K562 (cell line): Measurements from ENCODE around the gene HCAR3. TPM values are rescaled to one million over a fixed set of nuclear protein-coding genes. Genes with fewer than 3 reads are reported as not detected.

ENCODE experiments used
- ATAC-seq: fragments of 200-7000 bp; cut with Tn5 transposase; 3 replicates; pipeline ENCODE4 v1.9.1; 2020; ENCODE audit warnings: moderate library complexity
- BruUV-seq: library from RNA; stranded (reverse); fragments of 400-500 nt; replicated peaks from 2 replicates; lab custom pipeline; 2021; lab: Mats Ljungman, UMichigan
- CTCF ChIA-PET: fragments of 300-600 bp; formaldehyde crosslinking; extraction: SDS; loops from one replicate; lab custom pipeline; 2021; ENCODE audit warnings: low intra/inter-chr PET ratio; lab: Yijun Ruan, JAX
- POLR2A ChIA-PET: fragments of 300-600, 350-650 bp; sonication (Branson Sonifier 250); formaldehyde crosslinking; extraction: SDS; loops from one replicate; lab custom pipeline; 2021; ENCODE audit warnings: antibody characterized with exemption, inconsistent platforms; lab: Yijun Ruan, JAX
- DNase-seq, 4 experiments: peaks; one replicate each; pipeline versions ENCODE4 v3.0.0 to v3.0.0-alpha.2; 2011 to 2018; ENCODE audit warnings: low spot score in 3 of 4, mixed read lengths in 3 of 4; ENCODE audit errors: extremely low read depth in 1 of 4
- FAIRE-seq: peaks from 2 replicates; lab custom pipeline; 2011; peaks lifted over from hg19 to GRCh38; lab: Jason Lieb, UNC
- H2AFZ ChIP-seq: 2 replicates; pipeline ENCODE4 v1.6.0; 2011; ENCODE audit warnings: low read depth, low read length, control low read depth, inconsistent platforms
- H3K27ac ChIP-seq: fragments of 200-600 bp; 3 replicates; pipeline ENCODE4 v1.8.0; 2011; ENCODE audit warnings: low read depth, mild to moderate bottlenecking, control low read depth, inconsistent platforms, low read length, moderate library complexity, mixed read lengths; ENCODE audit errors: extremely low read depth
- H3K27me3 ChIP-seq, 2 experiments: fragments of 300-600 bp in 1 of 2; 2 replicates in 1 of 2; 3 replicates in 1 of 2; pipeline versions ENCODE4 v1.6.0 to v1.8.0; 2011; ENCODE audit warnings: inconsistent platforms in 2 of 2, low read length in 2 of 2, mild to moderate bottlenecking in 1 of 2, mixed read lengths in 1 of 2, moderate library complexity in 1 of 2; ENCODE audit not compliant: control insufficient read depth in 2 of 2, insufficient read depth in 2 of 2
- H3K36me3 ChIP-seq: fragments of 300-600 bp; 3 replicates; pipeline ENCODE4 v1.8.0; 2011; ENCODE audit warnings: mild to moderate bottlenecking, low read length, inconsistent platforms; ENCODE audit not compliant: control insufficient read depth, insufficient read depth
- H3K4me1 ChIP-seq, 2 experiments: fragments of 200-600 bp in 1 of 2; replicated peaks in 1 of 2; 2 replicates in 1 of 2; 3 replicates in 1 of 2; pipeline versions ENCODE4 v1.5.1 to v1.8.0; 2011; ENCODE audit warnings: inconsistent platforms in 2 of 2, low read length in 2 of 2, mild to moderate bottlenecking in 1 of 2, mixed read lengths in 1 of 2, moderate library complexity in 1 of 2; ENCODE audit not compliant: control insufficient read depth in 2 of 2, insufficient read depth in 2 of 2
- H3K4me2 ChIP-seq: 2 replicates; pipeline ENCODE4 v1.6.1; 2011; ENCODE audit warnings: low read length, control low read depth, inconsistent platforms, mixed read lengths; ENCODE audit not compliant: insufficient read depth
- H3K4me3 ChIP-seq: fragments of 200-600 bp; sonication (generic), shearing (Covaris generic); 2 replicates; pipeline ENCODE4 v1.5.1; 2016; ENCODE audit warnings: control low read depth, inconsistent platforms
- H3K79me2 ChIP-seq: fragments of 200-600 bp; 3 replicates; pipeline ENCODE4 v1.8.0; 2011; ENCODE audit warnings: low read length, inconsistent platforms; ENCODE audit not compliant: control insufficient read depth, insufficient read depth
- H3K9ac ChIP-seq, 2 experiments: 2 replicates each; pipeline versions ENCODE4 v1.6.0 to v1.6.1; 2011; ENCODE audit warnings: low read depth in 2 of 2, low read length in 2 of 2, control low read depth in 1 of 2, inconsistent platforms in 1 of 2, mild to moderate bottlenecking in 1 of 2, mixed read lengths in 1 of 2; ENCODE audit not compliant: insufficient read depth in 1 of 2
- H3K9me1 ChIP-seq: one replicate; pipeline ENCODE4 v1.6.0; 2011; ENCODE audit warnings: inconsistent platforms, mild to moderate bottlenecking, low read length, moderate library complexity; ENCODE audit not compliant: control insufficient read depth, insufficient read depth
- H3K9me3 ChIP-seq: replicated peaks from 2 replicates; pipeline ENCODE4 v1.5.1; 2011; ENCODE audit warnings: low read depth, low read length, inconsistent platforms; ENCODE audit not compliant: control insufficient read depth, insufficient read depth
- H4K20me1 ChIP-seq: replicated peaks from 2 replicates; pipeline ENCODE4 v1.6.1; 2011; ENCODE audit warnings: low read length, inconsistent platforms, mixed read lengths; ENCODE audit not compliant: control insufficient read depth, insufficient read depth
- ELF1 ChIP-seq: fragments of 200-800 bp; sonication (Bioruptor generic); IDR thresholded peaks from 2 replicates; pipeline ENCODE4 v1.6.1; 2016; ENCODE audit warnings: missing genetic modification characterization, missing compliant biosample characterization
- FOSL1 ChIP-seq: fragments of 200-800 bp; sonication (Bioruptor generic); conservative IDR thresholded peaks from 2 replicates; pipeline ENCODE4 v1.6.1; 2016; ENCODE audit warnings: missing genetic modification characterization, missing compliant biosample characterization
- NCOA2 ChIP-seq, 2 experiments: fragments of 450-650 bp; IDR thresholded peaks; 2 replicates each; pipeline ENCODE4 v1.6.1; 2018; ENCODE audit warnings: mild to moderate bottlenecking in 2 of 2, moderate library complexity in 1 of 2; ENCODE audit not compliant: partially characterized antibody in 2 of 2
- TCF7L2 ChIP-seq: fragments of 150-350 bp; IDR thresholded peaks from 2 replicates; pipeline ENCODE4 v1.6.1; 2016; ENCODE audit warnings: low read depth, mild to moderate bottlenecking, low read length, moderate library complexity
- TSC22D4 ChIP-seq: fragments of 450-650 bp; IDR thresholded peaks from 2 replicates; pipeline ENCODE4 v1.6.1; 2016; ENCODE audit warnings: missing genetic modification characterization, missing biosample characterization, control low read depth
- ZBTB40 ChIP-seq, 2 experiments: fragments of 450-650 bp in 1 of 2; sonication (generic) in 1 of 2; formaldehyde crosslinking in 1 of 2; IDR thresholded peaks; 2 replicates each; pipeline versions ENCODE4 v1.7.1 to v1.9.0; 2016 to 2022; ENCODE audit warnings: inconsistent platforms in 1 of 2, mild to moderate bottlenecking in 1 of 2, missing genetic modification reagents in 1 of 2
- ZNF384 ChIP-seq: IDR thresholded peaks from 2 replicates; pipeline ENCODE4 v1.6.1; 2012; ENCODE audit warnings: low read depth, low read length, improper control_type of control experiment
- ZNF561 ChIP-seq: fragments of 450-650 bp; formaldehyde crosslinking; conservative IDR thresholded peaks from 2 replicates; pipeline ENCODE4 v1.4.0; 2020; ENCODE audit warnings: mild to moderate bottlenecking, moderate library complexity
- WGBS: fragments of 100-300 bp; shearing (Covaris generic); methylation state at CpG from one replicate; pipeline ENCODE4 v1.1.6; 2016; ENCODE audit warnings: low coverage, mixed read lengths; ENCODE audit not compliant: insufficient coverage; ENCODE audit errors: missing lambda C conversion rate; 5-methylcytosine and 5-hydroxymethylcytosine counted together
- in situ Hi-C: fragments of 300-500 bp; cut with MboI; formaldehyde crosslinking; loops from 4 replicates; pipeline ENCODE4 v1.15.0; 2018; ENCODE audit warnings: inconsistent platforms, mixed read lengths
- intact Hi-C: fragments of 100-400 bp; cut with micrococcal nuclease; formaldehyde crosslinking; loops from 2 replicates; pipeline ENCODE4 v1.14.2; 2022
- polyA plus RNA-seq, 8 experiments: library from polyadenylated mRNA; depleted of rRNA in 4 of 8; stranded (reverse) in 5 of 8; unstranded in 3 of 8; fragments of >200 nt; fragmentation: Nextera tagmentation in 2 of 8; fragmentation: Illumina TruSeq in 1 of 8; extraction: Ambion mirVana in 2 of 8; extraction: Trizol in 1 of 8; gene quantifications; 2 replicates each; pipeline versions ENCODE4 v1.2.1 to v1.2.3, GENCODE V29; 2011 to 2014; ENCODE audit warnings: inconsistent platforms in 1 of 8, missing spikeins in 1 of 8
- total RNA-seq, 7 experiments: library from RNA; depleted of rRNA in 6 of 7; stranded (reverse); fragments of >200 nt in 6 of 7; fragmentation: Illumina TruSeq in 2 of 7; extraction: Trizol in 2 of 7; gene quantifications; 2 replicates each; pipeline versions ENCODE4 v1.2.1 to v1.2.3, GENCODE V29; 2011 to 2021; ENCODE audit warnings: low replicate concordance in 1 of 7

Gene HCAR3
- total and polyA plus RNA-seq, 9 of the 15 experiments (the other 6 are each of a cell fraction or from before 2014, with no cell fraction given): not detected

DNA sequence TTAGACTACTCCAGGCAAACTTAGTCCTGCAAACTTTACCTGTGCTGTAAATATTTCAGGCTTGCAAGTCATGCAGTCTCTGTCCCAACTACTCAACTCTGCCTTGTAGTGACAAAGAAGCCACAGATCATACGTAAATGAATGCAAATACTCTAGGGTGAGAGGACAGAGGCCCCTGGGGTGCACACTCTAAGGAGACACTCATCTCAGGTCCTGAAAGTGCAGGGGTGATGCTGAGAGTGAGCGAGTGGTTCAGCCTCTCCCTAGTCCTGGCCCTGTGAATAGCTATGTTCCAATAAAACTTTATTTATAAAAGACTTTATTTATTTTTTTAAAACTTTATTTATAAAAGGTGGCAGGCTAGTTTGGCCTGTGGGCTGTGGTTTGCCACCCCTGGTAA is 48.3 kb downstream of the HCAR3 start:
- intact Hi-C loops (no loop called here), in situ Hi-C loops (no loop called here)
- CTCF ChIA-PET: no interaction called here
- no peak overlapping the region for H2AFZ ChIP-seq
- no peaks in the 10 kb centered on the region for H3K9me1 ChIP-seq
- peak; percentile 94 for TF ChIP-seq ZBTB40 (IDR thresholded peaks at IDR 0.05)
- TF ChIP-seq ZBTB40 (CRISPR knock-in tag; IDR thresholded peaks at IDR 0.05): peak; percentile 90
- no peak for TF ChIP-seq ELF1 (tag)
- TF ChIP-seq ZNF384: 0 out of 2 replicates have a peak, but pooled peaks have one; percentile 16
- no peak for TF ChIP-seq ZNF561 (CRISPR knock-in tag)
- TF ChIP-seq TSC22D4: no peak
- TF ChIP-seq NCOA2 (IDR thresholded peaks at IDR 0.05; ENCODE audit: partially characterized antibody in 2 of 2): no peak
- no peak for TF ChIP-seq TCF7L2
- no peak for TF ChIP-seq FOSL1 (tag)
- no peak for DNase-seq
- whole genome bisulfite sequencing: 9% methylated on average over 2 of the region's 2 CpGs
- no TSS peak for BruUV-seq
- no peak for FAIRE-seq
- H3K4me3 ChIP-seq: no peak overlapping the region
- peaks cover 0 to 11% of the 10 kb centered on the region in 2 experiments; a peak in 2 of 5 replicates for H3K27me3 ChIP-seq
- H4K20me1 ChIP-seq: no peaks in the 10 kb centered on the region
- no peak overlapping the region for H3K4me2 ChIP-seq
- 0 out of 3 replicates have a peak, but pooled peaks have one; percentile 46 for ATAC-seq
- no peak overlapping the region for H3K27ac ChIP-seq
- H3K36me3 ChIP-seq: no peaks in the 10 kb centered on the region
- no peaks in the 10 kb centered on the region; a peak in 1 of 5 replicates for H3K4me1 ChIP-seq
- H3K79me2 ChIP-seq: no peaks in the 10 kb centered on the region
- no peaks in the 10 kb centered on the region for H3K9me3 ChIP-seq
- POLR2A ChIA-PET: interaction anchor here (0.9 to 1.1 kb wide), 2 partner anchors 12 to 16 kb away, joined by 3 to 4 read pairs; no protein-coding TSS in a partner anchor
- no peak overlapping the region for H3K9ac ChIP-seq
